HTR-8/SVneo (cell line): ENCODE measurements around the gene LRP1-AS.
"Not testable (repeated sequence)": the region's sequence is repeated elsewhere in the genome, so short reads cannot be mapped to it uniquely, and the experiment has no call there.

Source experiments
- DNase-seq: peaks from one replicate; pipeline ENCODE4 v3.0.0; 2011; ENCODE audit warnings: low spot score, mixed read lengths; ENCODE audit not compliant: insufficient read length
- FAIRE-seq: peaks from 2 replicates; lab custom pipeline; 2011; peaks lifted over from hg19 to GRCh38; lab: Jason Lieb, UNC

LRP1-AS gene

DNA sequence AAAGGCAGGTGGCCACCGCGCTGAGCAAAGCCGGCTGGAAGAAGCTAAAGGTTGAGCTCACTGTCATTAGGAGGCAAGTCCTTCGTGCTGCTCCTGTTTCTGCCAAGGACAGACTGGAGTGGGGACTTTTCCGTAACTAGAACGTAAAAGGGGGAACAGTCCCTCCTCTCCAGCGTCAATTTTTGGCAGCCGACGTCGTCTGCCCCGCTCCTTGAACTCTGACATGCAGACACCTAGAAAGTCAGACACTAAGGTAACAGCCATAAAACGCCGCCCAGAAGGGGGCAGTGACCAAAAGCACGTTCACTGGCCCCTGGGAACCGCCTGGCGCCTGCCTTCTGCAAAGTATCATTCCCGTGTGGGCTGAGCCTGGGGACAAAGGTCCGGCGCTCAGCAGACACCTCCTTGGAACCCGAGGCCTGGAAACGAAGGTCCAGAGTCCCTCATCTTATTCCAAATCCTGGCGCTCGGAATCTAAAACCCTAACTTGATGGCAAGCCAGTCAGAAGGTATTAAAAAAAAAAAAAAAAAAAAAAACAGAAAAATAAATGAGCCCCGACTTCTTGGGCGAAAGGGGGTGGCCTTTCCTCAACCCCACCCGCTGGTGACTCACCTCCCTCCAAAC is 20.2 kb downstream of the LRP1-AS start:
- peak; percentile 56 for DNase-seq
- no peak for FAIRE-seq

DNA sequence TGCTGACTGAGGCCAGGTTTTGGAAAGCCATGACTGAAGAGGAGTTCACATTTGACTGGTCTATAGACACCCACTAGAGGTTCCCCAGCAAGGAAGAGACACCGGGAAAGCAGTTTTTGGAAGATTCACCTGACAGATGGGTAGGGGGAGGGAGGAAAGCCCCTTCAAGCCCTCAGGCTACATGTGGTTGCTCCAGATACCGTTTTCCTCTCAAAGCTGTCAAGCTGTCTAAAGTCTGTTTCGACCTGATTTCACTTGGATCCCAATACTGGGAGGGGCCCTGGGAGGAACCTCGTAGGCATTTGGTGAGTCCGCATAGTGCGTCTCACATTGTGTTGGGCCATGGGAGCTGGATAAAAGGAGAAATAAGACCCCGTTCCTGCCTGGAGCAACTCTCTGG is 20.9 kb downstream of the LRP1-AS start:
- FAIRE-seq (no peak), DNase-seq (no peak)

DNA sequence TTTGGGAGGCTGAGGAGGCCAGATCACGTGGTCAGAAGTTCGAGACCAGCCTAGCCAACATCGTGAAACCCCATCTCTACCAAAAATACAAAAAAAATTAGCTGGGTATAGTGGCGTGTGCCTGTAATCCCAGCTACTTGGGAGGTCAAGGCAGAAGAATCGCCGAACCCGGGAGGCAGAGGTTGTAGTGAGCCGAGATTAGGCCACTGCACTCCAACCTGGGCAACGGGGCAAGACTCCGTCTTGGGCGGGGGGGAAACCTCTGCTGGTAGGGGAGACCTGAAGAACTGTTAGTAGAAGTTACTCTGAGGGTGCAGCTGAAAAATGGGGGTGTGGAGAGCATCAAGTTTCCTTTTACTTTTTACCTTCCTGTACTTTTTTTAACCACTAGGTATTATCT is 21.4 kb downstream of the LRP1-AS start:
- no peak for FAIRE-seq

DNA sequence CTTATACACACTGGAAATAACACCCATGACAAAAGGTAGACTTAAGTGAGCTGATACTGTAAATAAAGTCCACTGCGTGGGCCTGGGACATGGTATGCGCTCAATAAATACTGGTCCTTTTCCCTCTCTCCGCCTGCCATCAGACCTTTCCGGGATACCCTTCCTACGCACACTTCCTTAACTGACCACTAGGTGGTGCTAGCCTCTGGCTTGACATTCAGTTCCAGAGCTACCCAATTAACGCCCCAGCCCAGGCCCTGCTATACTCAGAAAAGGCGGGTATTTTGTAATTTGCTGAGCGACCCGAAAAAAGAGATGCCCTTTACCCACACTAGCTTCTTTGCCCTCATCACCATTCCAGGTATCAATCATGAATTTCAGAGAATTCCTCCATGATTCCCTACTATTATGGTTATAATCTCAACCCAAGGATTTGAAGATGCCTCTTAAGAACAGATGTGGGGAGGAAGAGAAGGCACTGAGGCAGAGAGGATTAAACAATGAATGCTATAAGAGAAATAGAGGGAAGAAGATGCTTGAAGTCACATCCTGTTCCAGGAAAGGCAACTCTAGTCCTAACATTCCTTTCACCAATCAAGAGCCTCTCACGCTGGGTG is 23.1 kb downstream of the LRP1-AS start:
- FAIRE-seq (no peak), DNase-seq (peak; percentile 61)

More for the DNA sequence above, 21.4 kb downstream of the LRP1-AS start:
- DNase-seq, result no peak

DNA sequence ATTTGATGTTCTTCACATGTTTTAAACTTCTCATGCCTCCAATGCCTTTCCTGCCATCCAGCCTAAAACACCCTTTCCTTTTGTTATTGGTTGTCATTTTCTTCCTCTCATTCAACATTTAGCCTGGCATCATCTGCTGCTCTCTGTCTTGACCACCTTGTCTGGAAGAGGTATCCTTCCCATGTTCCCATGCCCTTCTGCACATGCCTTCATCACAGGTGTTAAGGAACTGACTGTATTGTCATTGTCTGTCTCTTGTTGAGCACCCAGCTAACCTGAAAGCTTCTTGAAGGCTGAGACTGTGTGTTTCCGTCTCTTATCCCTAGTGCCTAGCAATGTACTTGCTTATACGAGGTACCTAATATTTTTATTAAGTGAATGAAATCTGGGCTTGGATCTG is 23.6 kb downstream of the LRP1-AS start:
- no peak for FAIRE-seq
- no peak for DNase-seq

DNA sequence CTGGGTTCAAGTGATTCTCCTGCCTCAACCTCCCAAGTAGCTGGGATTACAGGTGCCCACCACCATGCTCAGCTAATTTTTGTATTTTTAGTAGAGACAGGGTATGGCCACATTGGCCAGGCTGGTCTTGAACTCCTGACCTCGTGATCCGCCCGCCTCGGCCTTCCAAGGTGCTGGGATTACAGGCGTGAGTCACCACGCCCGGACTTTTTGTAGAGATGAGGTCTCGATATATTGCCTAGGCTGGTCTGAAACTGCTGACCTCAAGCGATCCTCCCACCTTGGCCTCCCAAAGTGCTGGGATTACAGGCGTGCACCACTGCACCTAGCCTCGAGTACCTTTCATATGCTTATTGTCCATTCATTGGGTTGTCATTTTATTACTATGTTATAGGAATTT is 26.7 kb downstream of the LRP1-AS start:
- not testable (repeated sequence) for DNase-seq, FAIRE-seq

DNA sequence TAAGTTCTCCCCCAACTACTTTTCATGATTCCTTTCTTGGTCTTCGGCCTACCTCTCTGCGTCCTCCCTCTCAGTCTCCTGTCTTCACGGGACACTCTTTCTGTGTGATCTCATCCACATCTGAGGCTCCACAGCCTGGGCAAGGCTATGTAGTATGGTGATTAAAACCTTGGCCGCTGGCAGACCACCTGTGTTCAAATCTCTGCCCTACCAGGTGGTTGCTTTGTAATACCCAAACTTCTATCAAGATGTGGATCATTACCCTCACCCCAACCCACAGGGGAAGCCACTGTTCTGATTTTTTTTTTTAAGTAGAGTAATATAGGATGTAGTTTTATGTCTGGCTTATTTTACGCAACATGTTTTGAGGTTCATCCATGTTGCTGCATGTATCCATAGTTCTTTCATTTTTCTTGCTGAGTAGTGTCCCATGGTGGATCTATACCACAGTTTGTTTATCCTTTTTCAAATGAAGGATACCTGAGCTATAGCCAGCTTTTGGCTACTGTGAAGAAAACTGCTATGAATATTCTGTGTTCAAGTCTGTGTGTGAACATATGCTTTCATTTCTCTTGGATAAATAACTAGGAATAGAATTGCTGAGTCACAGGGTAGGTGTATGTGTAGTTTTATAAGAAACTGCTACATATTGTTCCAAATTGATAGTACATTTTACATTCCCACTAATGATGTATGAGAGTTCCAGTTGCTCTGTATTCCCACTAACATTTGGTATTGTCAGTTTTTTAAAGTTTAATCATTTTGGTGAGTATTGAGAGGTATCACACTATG is 27.9 kb downstream of the LRP1-AS start:
- DNase-seq, result no peak
- no peak for FAIRE-seq

DNA sequence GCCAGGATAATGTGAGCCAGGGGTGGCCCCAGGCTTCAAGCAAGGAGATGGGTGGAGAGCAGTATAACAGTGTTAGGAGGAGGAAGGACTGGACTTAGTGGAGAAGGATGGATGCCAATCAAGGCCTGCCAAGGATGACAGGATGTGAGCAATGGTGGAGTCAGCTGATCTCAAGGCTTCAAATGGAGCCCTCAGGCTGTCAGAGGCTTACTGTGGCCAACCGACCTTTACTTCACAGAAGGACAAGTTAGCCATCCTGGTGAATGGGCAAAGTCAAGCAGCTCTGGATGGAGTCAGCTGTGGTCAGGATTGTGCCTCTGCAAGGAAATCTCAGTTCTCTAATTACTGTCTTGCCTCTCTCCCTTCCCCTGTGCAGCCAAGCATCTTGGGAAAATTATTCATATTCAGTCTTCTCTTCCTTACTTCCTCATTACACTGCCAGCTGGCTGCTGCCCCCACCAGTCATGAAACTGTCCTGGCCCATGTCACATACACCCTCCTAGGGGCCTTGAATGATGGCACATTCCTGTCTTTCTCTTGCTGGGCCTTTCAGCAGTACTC is 28.6 kb downstream of the LRP1-AS start:
- DNase-seq, result no peak

DNA sequence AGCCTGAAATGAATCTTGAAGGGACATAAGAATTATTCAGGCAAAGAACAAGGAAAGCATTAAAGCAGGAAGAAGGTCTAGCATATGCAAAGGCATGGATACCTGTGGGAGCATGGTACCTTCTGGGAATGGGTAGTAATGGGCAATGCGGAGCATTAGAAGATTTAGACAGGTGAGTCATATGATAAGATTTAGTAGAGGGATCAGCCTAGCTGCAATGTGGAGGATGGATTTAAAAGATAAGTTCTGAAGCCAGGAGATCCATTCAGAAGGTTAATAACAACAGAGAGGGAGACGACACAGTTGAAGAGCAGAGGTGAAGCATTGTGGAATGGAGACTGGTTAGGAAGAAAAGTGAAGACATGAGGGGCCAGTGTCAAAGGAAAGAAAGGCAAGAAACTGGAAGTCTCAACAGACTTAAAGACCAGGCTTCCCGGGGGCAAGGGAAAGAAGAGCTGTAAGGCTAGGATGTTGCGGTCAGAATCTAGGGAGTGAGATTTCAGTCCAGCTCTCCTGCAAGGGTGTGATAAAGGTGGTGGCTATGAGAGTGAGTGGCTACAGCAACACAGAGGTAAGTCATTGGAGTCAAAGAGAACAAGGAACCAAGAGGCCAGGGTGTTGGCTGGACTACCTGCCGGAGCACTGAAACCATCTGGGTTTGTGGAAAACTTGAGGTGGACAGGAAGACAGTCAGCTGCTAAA is 30.7 kb downstream of the LRP1-AS start:
- no peak for FAIRE-seq

More for the DNA sequence above, 28.6 kb downstream of the LRP1-AS start:
- FAIRE-seq, result no peak

DNA sequence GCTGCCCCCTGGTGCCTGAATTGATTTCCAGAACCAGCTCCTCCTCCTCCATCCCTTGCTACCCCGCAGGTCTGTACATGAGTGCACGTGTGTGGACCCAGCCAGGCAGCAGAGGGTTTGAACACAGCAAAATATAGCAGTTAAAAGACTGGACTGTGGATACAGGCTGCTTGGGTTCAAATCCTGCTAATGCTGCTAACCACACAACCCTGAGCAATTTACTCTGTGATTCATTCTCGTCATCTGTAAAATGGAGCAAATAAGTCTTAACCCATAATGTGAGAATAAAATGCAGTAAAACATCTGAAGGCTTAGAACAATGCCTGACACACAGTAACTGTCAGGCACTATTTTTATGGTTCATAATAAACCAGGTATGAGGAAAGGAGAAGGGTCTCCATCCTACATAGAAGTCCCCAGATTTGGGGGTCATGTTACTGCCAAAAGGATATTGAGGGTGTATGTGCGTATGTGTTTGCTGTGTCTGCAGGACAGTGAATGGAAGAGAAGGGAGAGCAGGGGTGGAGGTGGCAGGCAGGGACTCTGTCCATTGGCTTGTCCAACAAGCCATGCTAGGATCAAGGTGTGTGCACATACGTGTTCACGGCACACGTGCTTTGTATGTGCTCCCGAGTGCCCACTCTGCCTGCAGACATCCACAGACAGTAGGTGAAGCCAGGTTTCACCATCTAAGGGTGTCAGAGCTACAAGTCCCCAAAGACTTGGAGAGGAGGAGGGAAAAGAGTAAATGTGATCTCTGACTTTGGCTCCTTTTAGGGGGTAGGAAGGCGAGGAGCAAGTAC is 34.7 kb downstream of the LRP1-AS start:
- FAIRE-seq (peak; percentile 76), DNase-seq (no peak)

More for the DNA sequence above, 30.7 kb downstream of the LRP1-AS start:
- no peak for DNase-seq

DNA sequence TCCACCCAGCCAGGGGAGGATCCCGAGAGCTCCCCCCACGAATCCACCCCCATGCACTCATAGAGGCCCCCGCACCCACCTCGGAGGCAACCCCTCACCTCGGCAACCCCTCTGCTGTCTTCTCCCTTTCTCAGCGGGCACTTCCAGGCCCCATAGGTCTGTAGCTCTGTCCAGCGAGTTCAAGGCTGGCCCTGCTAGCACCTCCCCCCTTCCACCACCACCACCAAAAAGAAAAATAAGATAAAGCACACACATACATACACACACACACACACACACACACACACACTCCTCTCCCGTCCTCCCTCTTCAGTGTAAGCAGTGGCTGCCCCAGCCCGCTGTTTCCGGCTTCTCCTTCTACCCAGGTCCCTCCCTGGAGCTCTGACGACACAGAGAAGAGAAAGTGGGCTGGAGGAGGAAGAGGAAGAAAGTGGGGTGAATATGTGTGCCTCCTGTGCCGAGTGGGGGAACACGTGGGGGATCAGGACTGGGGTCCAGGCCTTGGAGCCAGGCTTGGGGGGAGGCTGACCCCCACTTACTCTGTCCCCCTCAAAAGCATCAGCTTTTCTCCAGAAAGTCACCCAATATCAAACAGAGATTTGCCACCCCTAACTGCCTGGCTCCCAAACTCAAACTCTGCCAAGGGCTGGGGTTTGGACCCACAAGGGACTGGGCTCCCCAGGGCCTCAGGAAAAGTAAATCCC is 36.2 kb downstream of the LRP1-AS start, which contains the start of gene STAT6:
Gene STAT6, minus strand, starts transcription at position 332 of the 704 bp plus-strand sequence. CDS start 3,084 bp downstream, outside the sequence.
- no peak for FAIRE-seq

DNA sequence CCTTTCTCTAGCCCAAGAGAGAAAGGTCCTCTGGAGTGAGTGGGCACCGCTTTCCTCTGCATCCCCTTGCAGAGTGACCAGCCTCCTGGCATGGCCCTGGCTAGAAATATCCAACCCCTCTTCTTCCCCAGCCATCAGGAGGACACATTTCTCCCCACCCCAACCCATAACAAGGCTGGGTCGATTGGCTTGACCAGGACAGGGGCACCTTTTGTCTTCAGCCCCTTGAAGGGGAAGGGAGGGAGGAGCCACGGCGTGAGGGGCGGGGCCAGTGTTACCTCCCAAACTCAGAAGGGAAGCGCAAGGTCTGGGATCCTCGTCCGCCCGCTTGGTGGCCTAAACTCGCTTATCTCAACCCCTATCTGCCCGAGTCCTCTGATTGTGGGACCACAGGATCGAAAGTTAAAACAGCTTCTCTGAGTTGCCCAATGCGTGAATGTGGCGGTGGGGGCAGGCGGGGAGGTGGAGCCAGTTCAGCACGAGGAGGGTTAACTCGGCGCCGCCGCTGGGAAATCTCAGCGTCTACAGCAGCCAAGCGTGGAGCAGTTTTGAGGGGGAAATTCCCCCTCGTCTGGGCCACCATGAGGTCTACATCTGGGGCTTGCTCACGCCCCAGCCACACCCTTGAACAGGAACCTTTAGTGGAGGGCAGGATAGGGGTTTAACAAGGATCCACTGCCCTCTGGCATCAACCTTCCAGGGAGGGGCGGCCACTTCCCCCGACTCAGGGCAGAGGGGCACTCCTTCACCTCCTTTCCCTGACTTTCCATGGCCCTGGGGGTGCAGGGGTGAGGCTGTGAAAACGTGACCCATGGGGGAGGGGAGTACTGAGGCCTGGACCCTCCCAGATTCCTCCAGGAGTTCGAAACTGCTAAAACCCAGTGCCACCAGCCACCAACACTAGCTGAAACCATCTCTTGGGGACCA is 37.1 kb downstream of the LRP1-AS start:
- no peak for DNase-seq

More for the DNA sequence above, 36.2 kb downstream of the LRP1-AS start, which contains the start of gene STAT6:
- peak; percentile 54 for DNase-seq

DNA sequence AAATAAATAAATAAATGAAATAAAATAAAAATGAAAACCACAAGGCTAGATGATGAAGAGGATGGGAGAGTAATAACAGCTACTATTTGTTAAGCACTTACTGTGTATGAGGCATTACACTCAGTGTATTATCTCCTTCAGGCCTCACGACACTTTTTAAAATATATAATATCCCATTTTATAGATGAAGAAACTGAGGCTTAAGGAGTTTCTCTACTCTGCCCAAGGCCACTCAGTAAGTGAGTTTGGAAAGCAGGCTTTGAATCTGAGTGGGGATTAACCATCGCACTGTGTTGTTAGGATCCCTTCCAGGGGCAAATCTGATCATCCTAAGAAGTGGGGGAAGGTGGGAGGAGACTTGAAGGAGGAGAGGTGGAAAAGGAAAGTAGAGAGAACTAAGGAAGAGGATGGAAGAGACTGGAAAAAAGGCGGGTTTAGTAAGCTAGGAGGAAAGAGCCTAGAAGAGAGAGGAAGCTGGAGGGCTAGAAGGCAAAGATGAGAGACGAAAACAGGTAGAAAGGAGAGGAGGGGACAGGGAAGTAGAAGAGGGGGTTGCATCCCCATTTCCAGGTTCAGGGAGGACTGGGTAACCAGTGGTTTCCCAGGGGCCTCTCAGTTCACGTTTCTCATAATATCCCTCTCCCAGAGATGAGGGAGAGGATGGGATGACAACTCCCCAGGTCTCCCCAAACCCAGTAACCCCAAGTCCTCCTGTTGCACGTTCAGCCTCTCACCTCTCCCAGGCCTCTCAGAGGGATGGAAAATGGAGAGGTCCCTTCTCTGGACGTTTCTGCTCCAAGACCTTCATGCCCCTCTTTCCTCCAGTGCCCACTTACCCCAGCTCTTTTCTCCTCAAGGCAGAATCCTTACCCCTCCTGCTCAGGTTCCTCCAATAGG is 38.0 kb downstream of the LRP1-AS start:
- FAIRE-seq (no peak), DNase-seq (no peak)

More for the DNA sequence above, 37.1 kb downstream of the LRP1-AS start:
- peak; percentile 81 for FAIRE-seq

DNA sequence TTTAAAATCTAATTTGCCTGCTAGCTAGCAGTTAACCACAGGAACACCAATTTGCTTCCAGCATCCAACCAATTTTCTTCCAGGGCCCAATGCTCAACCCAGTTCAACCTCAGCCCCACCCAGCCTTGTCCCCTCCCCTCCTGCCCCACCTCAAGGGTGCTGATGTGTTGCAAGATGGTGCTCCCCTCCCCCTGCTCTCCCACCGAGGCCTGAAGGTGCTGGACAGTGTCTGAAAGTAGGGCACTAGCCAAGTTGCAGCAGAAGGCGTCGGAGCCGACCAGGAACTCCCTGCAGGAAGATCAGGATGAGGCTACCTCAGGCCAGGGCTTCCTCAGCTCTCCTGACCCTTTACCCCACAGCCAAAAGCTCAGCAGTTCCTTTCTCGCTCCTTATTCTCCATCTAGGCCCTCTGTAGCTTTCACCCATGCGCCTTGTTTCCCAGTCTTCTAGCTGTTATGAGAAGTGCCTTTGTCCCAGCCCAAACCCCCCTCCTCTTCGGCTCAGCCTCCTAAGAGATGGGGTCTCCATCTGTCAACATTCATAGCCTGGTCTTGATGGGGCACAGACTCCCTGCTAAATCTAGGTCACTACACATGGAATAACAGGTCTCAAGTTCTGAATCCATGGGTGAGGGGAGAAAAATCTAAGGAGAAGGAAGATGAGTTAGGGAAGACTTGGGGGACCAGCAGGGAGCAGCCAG is 39.8 kb downstream of the LRP1-AS start:
- DNase-seq (no peak), FAIRE-seq (no peak)

DNA sequence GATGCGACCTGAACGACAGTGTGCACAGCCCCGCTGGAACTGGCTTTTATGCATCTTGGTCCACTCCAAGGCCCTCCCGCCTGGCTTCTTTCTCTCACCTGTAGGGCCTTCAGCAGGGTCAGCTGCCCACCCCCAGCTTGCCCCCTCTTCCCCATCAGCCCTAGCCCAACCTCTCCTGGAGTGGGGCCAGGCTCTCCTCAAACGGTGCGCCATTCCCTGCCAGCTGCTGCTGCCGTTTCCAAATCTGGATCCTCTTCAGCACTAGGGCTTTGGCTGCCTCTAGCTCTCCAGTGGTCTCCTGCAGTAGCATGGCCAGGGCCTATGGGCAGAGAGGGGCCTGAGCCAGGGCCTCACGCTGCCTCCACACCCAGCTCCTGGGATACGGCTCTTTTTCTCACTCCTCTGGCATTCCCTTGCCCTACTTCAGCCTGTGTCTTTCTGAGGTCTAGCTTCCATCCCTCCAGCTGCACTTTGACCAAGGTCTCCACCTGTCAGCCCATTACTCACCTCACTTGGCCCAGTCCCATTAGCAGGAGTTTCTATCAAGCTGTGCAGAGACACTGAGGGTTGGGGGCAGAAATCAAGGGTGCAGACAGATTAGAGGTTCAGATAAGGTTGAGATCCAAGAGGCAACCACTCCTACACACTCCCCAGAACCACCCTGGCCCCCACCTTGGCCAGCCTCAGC is 41.3 kb downstream of the LRP1-AS start:
- FAIRE-seq (no peak), DNase-seq (no peak)
